HG02678 (cell line): ENCODE measurements around the gene C7.

Source experiments
- ATAC-seq: cut with Tn5 transposase; IDR thresholded peaks from one replicate; pipeline ENCODE4 v1.9.1; 2021; ENCODE audit warnings: mild to moderate bottlenecking, moderate library complexity; ENCODE audit not compliant: unreplicated experiment

Gene C7

GRCh38 chr5:40915341-40915926 is 6.1 kb downstream of the C7 start:
- no peak for ATAC-seq

DNA sequence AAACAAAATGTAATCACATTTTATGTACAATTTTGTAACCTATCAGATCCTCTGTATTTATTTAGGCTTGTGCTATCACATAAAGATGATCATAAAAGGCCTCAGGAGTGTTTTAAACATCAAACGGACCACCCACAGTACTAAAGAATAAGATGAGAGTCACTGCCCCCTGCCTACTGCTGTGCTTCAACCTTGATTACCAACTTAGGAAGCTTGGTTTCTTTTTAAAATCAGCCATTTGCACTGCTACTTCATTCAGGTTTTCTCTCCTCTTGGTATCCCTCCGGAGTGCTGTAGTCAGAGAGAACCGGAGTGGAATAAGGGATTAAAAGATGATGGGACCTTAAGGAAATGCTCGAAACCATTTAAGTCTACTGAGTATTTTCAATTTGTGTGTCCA is 6.9 kb downstream of the C7 start:
- no peak for ATAC-seq

- no peak for ATAC-seq
These were observed 19.7 kb downstream of the C7 start for GRCh38 chr5:40928886-40929448.

- no peak for ATAC-seq
These were observed 23.5 kb downstream of the C7 start for GRCh38 chr5:40932766-40933165.

GRCh38 chr5:40937075-40937474 is 27.8 kb downstream of the C7 start:
- ATAC-seq = no peak

GRCh38 chr5:40939753-40940152 is 30.5 kb downstream of the C7 start:
- no peak for ATAC-seq

- no peak for ATAC-seq
These were observed 35.8 kb downstream of the C7 start for GRCh38 chr5:40945111-40945510.

DNA sequence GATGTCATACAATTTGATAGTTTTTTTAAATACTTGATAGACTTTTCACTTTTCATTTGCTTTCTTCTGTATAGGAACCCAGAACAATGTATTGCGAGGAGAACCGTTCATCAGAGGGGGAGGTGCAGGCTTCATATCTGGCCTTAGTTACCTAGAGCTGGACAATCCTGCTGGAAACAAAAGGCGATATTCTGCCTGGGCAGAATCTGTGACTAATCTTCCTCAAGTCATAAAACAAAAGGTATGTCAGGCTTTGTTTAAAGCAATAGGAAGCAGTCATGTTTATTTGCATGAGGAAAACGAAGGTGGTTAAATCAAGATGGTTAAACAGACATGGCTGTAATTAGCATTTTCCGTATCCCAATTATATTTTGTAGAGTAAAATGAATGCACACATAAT is 46.0 kb downstream of the C7 start:
- no peak for ATAC-seq

GRCh38 chr5:40957048-40957447 is 47.8 kb downstream of the C7 start:
- no peak for ATAC-seq

DNA sequence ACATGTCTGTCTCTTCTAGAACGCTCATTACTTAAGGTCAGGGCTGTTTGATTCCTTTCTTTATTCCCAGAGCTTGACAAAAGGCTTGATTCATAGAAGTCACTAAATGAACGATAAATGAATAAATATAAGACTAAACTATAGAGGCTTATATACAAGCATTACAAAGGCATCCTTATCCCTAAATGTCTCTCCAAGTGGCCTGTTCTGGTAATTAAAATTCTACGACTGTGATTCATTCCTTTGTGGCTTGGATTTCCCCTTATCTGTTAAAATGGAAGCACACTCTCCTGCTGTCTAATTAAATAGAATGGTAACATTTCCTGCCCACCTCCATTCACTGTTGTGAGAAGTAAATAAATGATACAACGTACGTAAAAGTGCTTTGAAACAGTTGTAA is 49.5 kb downstream of the C7 start:
- no peak for ATAC-seq

GRCh38 chr5:40960037-40960436 is 50.7 kb downstream of the C7 start:
- ATAC-seq = no peak

DNA sequence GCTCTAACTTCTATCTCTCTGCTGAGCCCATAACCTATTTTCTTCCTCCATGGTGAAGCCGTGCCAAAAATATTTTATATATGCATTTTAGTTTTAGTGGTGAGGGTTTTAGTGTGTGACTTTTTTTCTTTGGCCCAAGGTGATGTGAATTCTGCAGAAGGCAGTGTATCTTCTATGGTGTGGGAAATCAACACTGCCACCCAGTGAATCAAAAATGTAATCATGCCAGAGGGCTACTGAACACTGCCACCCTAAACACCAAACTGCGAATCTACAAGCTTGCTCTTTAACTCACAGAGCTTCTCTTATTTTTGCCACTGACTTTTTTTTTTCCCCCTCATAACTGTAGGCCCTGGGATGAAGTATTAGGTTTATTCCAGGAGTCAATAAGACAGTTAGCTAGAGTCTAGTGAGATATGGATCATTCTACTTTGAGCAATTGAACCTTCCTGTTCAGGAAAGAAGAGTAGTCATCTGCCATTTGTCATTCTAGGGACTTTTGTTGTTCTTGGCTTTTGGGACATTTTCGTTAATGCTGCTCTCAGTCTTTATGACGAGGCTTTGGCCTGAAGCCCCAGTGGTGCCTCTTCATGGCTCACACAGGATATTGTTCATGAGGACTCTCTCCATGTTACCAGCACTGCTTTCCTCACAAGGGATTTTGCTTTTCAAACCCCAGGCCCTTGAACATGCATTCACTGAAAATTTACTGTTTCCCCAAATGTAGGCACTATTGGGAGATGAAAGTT is 53.1 kb downstream of the C7 start:
- no peak for ATAC-seq

- ATAC-seq = no peak
These were observed 63.1 kb downstream of the C7 start for GRCh38 chr5:40972434-40972833.

DNA sequence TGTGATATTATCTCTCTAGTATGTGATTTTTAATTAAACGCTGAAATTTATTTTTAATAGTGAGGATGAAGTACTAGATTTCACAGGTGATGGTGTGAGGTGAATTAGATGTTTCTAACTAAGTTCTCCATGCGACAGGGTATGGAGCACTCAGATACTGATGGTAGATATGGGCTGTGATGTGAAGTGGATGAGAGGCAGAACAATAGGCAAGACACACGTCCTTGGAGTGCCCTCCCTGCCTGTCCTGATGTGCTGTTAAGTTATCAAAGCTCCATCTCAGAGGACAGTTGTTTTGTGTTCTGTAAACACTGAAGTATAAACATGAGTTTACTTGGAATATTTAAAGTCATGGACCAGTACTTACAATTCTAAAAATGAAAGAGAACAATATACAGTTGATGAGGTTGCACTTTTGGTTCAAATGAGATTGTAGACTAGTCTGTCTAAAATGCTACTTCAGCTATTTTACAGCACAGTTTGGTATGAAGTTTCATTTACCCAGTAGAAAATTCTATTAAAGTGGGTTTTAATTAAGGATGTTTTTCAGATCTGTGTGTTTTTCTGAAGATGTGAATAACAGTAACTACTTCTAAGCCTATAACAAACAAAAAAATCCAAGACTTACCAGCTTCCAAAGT is 64.2 kb downstream of the C7 start:
- no peak for ATAC-seq

DNA sequence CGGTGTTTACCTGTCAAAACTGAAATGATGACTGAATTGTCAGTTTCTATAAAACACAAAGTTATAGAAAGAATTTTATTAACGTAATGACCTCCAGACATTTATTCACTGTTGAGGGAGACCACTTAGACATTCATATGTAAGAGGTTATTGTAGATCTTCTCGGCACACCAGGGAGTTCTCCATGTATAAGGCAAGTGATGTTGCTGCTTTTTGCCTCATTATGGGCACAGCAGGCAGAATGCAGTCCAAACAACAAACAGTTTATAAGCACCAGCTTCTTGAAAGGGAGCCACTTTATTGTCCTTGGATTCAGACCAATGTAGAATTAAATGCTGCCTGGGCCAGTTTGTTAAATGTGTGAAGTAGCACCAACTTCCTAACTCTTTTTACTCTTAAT is 66.7 kb downstream of the C7 start:
- no peak for ATAC-seq

GRCh38 chr5:40976836-40977235 is 67.5 kb downstream of the C7 start:
- no peak for ATAC-seq

GRCh38 chr5:40981420-40981819 is 72.1 kb downstream of the C7 start:
- no peak for ATAC-seq

DNA sequence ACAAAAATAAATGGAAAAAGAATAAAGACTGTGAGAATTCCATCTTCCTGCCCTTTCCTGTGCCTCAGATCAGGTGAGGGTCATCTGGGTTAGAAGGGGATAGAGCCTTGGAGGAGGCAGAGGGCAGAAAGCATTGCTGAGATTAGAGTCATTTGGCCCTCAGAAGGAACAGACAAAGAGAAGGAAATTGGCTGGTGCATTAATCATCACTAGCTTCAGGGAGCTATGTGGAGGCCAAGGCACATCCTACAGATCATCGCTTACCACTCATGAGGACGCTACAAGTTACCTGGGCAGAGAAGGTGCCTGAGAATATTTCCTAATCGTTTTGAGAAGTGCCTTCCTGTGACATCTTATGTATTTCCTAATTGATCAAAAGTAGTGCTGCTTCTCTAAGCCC is 74.5 kb downstream of the C7 start:
- no peak for ATAC-seq

GRCh38 chr5:40984884-40985283 is 75.6 kb downstream of the C7 start:
- ATAC-seq = no peak

DNA sequence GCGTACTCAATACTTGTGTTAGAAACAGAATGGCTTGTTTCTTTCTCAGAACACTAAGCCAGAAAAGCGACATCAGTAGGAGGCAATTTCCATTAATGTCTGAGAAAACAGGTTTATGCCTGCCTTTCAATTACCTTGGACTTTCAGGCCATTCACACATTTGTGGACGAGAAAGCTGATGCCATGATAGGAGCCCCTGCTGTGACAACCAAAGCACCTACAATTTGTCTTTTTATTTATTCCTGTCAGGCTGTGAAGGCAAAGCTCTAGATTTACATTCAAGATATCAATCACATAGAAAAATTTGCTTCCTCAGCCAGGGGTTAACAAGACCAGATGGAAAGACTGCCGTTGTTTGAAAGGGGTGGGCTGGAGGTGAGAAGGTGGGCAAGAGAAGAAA is 76.2 kb downstream of the C7 start:
- ATAC-seq = no peak

GRCh38 chr5:40986666-40987065 is 77.4 kb downstream of the C7 start:
- no peak for ATAC-seq

DNA sequence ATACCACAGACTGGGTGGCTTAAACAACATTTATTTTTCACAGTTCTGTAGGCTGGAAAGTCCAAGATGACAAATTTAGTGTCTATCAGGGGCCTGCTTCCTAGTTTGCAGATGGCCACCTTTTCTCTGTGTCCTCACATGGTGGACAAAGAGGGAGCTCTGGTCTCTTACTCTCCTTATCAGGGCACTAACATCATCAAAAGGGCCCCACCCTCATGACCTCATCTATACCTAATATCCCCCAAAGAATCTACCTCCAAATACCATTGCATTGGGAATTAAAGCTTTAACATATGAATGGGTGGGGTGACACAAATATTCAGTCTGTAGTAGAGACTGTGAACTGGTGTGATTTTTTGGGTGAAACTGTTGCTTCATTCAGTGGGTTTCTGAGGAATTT is 78.1 kb downstream of the C7 start:
- ATAC-seq = no peak
